ENCODE measurements around the gene HOXA9.

HOXA9 gene

GRCh38 chr7:27145914-27146412 is 19.4 kb downstream of the HOXA9 start:
- Histone ChIP-seq H3K9ac (ENCODE audit: low read length) (no peak overlapping the region), H3K27me3 (ENCODE audit: control insufficient read depth, insufficient read depth, low read length) (no peaks in the 10 kb centered on the region), H3K27ac (ENCODE audit: low read depth, low read length) (peak overlapping the region; percentile 52)

GRCh38 chr7:27145165-27145913 is 20.0 kb downstream of the HOXA9 start:
- peak overlapping the region; percentile 52 for H3K27ac ChIP-seq (ENCODE audit: low read depth, low read length)
- H3K36me3 ChIP-seq (ENCODE audit: control insufficient read depth, insufficient read depth, low read length): peaks cover 12% of the 10 kb centered on the region
- H3K4me1 ChIP-seq (ENCODE audit: control insufficient read depth, insufficient read depth, low read length): peaks cover 14% of the 10 kb centered on the region
- H3K27me3 ChIP-seq (ENCODE audit: control insufficient read depth, insufficient read depth, low read length): no peaks in the 10 kb centered on the region
- no peak overlapping the region for H3K9ac ChIP-seq (ENCODE audit: low read length)
- H3K4me3 ChIP-seq (ENCODE audit: low read length): peak overlapping the region; percentile 40

More at GRCh38 chr7:27145914-27146412, 19.4 kb downstream of the HOXA9 start:
- Histone ChIP-seq H3K4me1 (ENCODE audit: control insufficient read depth, insufficient read depth, low read length) (peaks cover 14% of the 10 kb centered on the region), H3K36me3 (ENCODE audit: control insufficient read depth, insufficient read depth, low read length) (peaks cover 12% of the 10 kb centered on the region), H3K4me3 (ENCODE audit: low read length) (peak overlapping the region; percentile 40)

- peak overlapping the region; percentile 33 for H3K4me3 ChIP-seq (ENCODE audit: low read length)
- no peaks in the 10 kb centered on the region for H3K27me3 ChIP-seq (ENCODE audit: control insufficient read depth, insufficient read depth, low read length)
- H3K9ac ChIP-seq (ENCODE audit: low read length): no peak overlapping the region
- H3K27ac ChIP-seq (ENCODE audit: low read depth, low read length): peak overlapping the region; percentile 52
- H3K4me1 ChIP-seq (ENCODE audit: control insufficient read depth, insufficient read depth, low read length): peaks cover 14% of the 10 kb centered on the region
- peaks cover 12% of the 10 kb centered on the region for H3K36me3 ChIP-seq (ENCODE audit: control insufficient read depth, insufficient read depth, low read length)
Measured at GRCh38 chr7:27144781-27145164, 20.6 kb downstream of the HOXA9 start.

- Histone ChIP-seq H3K4me3 (ENCODE audit: low read length) (peak overlapping the region; percentile 83), H3K27me3 (ENCODE audit: control insufficient read depth, insufficient read depth, low read length) (no peaks in the 10 kb centered on the region), H3K9ac (ENCODE audit: low read length) (peak overlapping the region; percentile 34), H3K4me1 (ENCODE audit: control insufficient read depth, insufficient read depth, low read length) (peaks cover 14% of the 10 kb centered on the region), H3K27ac (ENCODE audit: low read depth, low read length) (peak overlapping the region; percentile 52), H3K36me3 (ENCODE audit: control insufficient read depth, insufficient read depth, low read length) (peaks cover 12% of the 10 kb centered on the region)
Measured at GRCh38 chr7:27143950-27144780, 21.2 kb downstream of the HOXA9 start.

- Histone ChIP-seq H3K9ac (ENCODE audit: low read length) (peak within 1 kb of the TSS; percentile 70), H3K4me1 (ENCODE audit: control insufficient read depth, insufficient read depth, low read length) (peaks cover 11% of the 10 kb centered on the region), H3K4me3 (ENCODE audit: low read length) (peak within 1 kb of the TSS; percentile 83), H3K36me3 (ENCODE audit: control insufficient read depth, insufficient read depth, low read length) (peaks cover 12% of the 10 kb centered on the region), H3K27ac (ENCODE audit: low read depth, low read length) (peak within 1 kb of the TSS; percentile 78), H3K27me3 (ENCODE audit: control insufficient read depth, insufficient read depth, low read length) (no peaks in the 10 kb centered on the region)
Measured at GRCh38 chr7:27143023-27143949, 22.1 kb downstream of the HOXA9 start, which contains the start of gene HOXA5. Gene HOXA5 (minus strand): TSS chr7:27143681. CDS start chr7:27143607, 74 bp downstream.

- peaks cover 10% of the 10 kb centered on the region for H3K4me1 ChIP-seq (ENCODE audit: control insufficient read depth, insufficient read depth, low read length)
- H3K4me3 ChIP-seq (ENCODE audit: low read length): peak overlapping the region; percentile 83
- peak overlapping the region; percentile 70 for H3K9ac ChIP-seq (ENCODE audit: low read length)
- H3K27me3 ChIP-seq (ENCODE audit: control insufficient read depth, insufficient read depth, low read length): no peaks in the 10 kb centered on the region
- peaks cover 12% of the 10 kb centered on the region for H3K36me3 ChIP-seq (ENCODE audit: control insufficient read depth, insufficient read depth, low read length)
- peak overlapping the region; percentile 78 for H3K27ac ChIP-seq (ENCODE audit: low read depth, low read length)
Measured at GRCh38 chr7:27142580-27143022, 22.7 kb downstream of the HOXA9 start.

- Histone ChIP-seq H3K4me3 (ENCODE audit: low read length) (peak overlapping the region; percentile 83), H3K9ac (ENCODE audit: low read length) (peak overlapping the region; percentile 70), H3K4me1 (ENCODE audit: control insufficient read depth, insufficient read depth, low read length) (peaks cover 11% of the 10 kb centered on the region), H3K27me3 (ENCODE audit: control insufficient read depth, insufficient read depth, low read length) (no peaks in the 10 kb centered on the region), H3K27ac (ENCODE audit: low read depth, low read length) (peak overlapping the region; percentile 78), H3K36me3 (ENCODE audit: control insufficient read depth, insufficient read depth, low read length) (peaks cover 12% of the 10 kb centered on the region)
Measured at GRCh38 chr7:27141923-27142579, 23.3 kb downstream of the HOXA9 start.

- H3K9ac ChIP-seq (ENCODE audit: low read length): no peak overlapping the region
- H3K27me3 ChIP-seq (ENCODE audit: control insufficient read depth, insufficient read depth, low read length): no peaks in the 10 kb centered on the region
- H3K4me1 ChIP-seq (ENCODE audit: control insufficient read depth, insufficient read depth, low read length): peaks cover 13% of the 10 kb centered on the region
- peaks cover 12% of the 10 kb centered on the region for H3K36me3 ChIP-seq (ENCODE audit: control insufficient read depth, insufficient read depth, low read length)
- peak overlapping the region; percentile 83 for H3K4me3 ChIP-seq (ENCODE audit: low read length)
- peak overlapping the region; percentile 78 for H3K27ac ChIP-seq (ENCODE audit: low read depth, low read length)
Measured at GRCh38 chr7:27141137-27141922, 24.0 kb downstream of the HOXA9 start.

- Histone ChIP-seq H3K27ac (ENCODE audit: low read depth, low read length) (peak overlapping the region; percentile 73), H3K9ac (ENCODE audit: low read length) (no peak overlapping the region), H3K4me1 (ENCODE audit: control insufficient read depth, insufficient read depth, low read length) (peaks cover 19% of the 10 kb centered on the region), H3K4me3 (ENCODE audit: low read length) (peak overlapping the region; percentile 61), H3K36me3 (ENCODE audit: control insufficient read depth, insufficient read depth, low read length) (peaks cover 8% of the 10 kb centered on the region), H3K27me3 (ENCODE audit: control insufficient read depth, insufficient read depth, low read length) (no peaks in the 10 kb centered on the region)
Measured at GRCh38 chr7:27140126-27140857, 25.0 kb downstream of the HOXA9 start.

GRCh38 chr7:27139334-27140125 is 25.8 kb downstream of the HOXA9 start:
- Histone ChIP-seq H3K4me3 (ENCODE audit: low read length) (peak overlapping the region; percentile 61), H3K27me3 (ENCODE audit: control insufficient read depth, insufficient read depth, low read length) (no peaks in the 10 kb centered on the region), H3K27ac (ENCODE audit: low read depth, low read length) (peak overlapping the region; percentile 73), H3K9ac (ENCODE audit: low read length) (no peak overlapping the region), H3K36me3 (ENCODE audit: control insufficient read depth, insufficient read depth, low read length) (peaks cover 5% of the 10 kb centered on the region), H3K4me1 (ENCODE audit: control insufficient read depth, insufficient read depth, low read length) (peaks cover 22% of the 10 kb centered on the region)

Data from rectal smooth muscle tissue (tissue), 1 donor.